UCSD-AML1 (cell line): ENCODE results near the gene ISLR2.
"Not testable (repeated sequence)": the region's sequence is repeated elsewhere in the genome, so short reads cannot be mapped to it uniquely, and the experiment has no call there.

Experiments
- DNase-seq: peaks from one replicate; lab custom pipeline; 2025; ENCODE audit not compliant: unreplicated experiment; lab: John Stamatoyannopoulos, UW

Gene ISLR2

DNA sequence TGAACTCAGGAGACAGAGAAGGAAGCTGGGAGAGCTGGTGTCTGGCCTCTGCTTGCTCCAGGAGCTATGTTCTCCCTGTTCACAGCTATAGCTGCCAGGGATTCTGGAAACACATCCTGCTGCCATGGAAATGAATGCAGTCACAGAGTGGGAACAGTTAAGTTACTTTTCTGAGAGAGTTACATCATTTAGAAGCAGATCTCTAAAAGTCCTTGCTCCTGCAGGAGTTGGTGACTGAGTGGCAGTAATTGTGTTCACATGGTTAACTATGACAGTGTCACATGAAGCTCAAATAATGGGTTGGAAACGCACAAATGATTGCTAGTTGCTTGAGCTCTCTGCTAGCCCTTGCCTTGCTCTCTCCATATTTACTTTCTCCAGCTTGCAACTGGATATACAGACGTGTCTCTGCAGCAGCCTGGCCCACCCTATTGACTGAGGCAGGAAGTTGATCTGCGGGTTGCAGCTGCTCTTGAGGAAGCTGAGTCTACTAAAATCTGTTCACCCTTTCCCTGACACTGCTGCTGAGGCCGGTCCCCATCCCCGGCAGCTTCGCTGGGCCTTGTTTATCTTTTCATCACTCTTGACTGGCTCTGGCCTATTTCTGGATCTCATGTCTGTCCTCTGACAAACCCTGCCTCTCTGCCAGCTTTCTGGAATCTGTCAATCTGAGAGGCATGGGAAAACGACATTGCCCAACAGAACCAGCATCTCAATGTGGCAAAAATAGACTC, 26.5 kb downstream of the ISLR2 start:
- DNase-seq = no peak

DNA sequence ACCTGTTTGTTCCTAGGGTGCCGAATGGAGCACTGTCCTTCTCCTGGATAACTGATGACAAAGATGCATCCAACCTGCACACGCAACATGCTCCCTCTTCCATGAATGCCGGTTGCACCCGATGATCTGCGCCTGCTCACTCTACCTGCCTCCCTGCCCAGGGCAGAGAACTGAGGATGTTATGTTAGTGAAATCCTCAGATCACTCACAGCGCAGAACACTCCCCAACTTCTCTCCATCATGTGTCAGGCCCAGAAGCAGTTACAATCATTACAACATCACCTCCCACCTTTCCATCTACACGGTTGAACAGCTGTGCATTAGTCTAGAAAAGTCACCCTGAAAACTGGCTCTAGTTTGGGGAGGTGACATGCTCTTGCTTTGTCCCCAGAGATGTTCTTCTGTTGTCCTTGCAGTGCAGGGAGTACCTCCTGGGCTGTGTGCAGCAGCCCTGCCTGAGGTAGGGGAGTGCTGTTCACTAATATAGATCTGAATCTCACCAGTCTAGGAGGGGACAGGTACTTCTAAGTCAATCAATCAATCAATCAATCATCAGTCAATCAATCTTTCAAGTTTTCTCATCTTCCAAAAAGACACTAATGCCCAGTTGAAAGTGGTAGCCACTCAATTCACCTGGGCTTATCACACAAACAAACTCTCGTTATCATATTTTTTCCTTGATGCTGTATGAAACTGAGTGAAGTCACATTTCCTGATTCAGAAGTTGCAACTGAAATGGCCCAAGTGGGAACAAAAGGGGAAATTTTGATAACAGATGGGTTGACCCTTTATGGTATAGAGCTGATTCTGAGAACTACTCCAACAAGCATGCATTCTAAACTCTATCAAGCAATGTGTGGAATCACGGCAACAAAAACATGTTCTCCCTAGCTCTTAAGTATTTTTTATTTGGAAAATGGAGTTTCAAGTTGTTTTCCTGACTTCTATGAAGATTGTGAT, 27.8 kb downstream of the ISLR2 start:
- DNase-seq = no peak

DNA sequence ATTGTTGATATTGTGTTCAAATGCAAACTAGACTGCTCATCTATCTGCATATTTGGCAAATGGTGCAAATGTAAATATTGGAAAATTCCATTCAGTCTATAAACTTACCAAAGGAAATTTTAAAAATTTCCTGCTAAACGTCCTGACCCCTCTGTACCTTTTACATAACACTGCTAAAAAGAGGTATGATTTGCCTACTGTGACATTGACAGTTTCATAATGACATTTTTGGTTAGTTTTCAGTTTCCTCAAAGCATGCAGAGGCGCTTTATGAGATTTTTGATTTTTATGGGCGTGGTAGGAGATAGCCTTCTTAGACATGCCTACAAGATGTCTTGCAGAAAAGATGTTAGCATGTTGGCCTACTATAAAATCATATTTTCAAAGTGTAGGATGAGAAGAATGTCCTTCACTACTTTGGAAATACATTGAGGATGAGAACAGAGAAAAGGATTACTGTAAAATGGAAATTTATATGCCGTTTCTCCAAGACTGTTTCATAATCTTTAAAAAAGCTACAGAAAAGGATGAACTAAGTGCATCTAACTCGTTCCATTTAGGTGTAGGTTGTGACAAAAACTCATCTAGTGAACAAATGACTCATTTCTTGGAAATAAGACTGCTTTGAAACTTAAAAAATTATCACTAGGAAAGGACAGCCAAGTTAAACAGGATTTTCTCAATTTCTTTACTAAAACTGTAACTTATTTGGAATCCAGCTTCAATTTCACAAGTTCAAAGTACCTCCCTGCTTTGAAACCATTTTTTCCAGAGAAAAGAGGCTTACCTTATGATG, 28.7 kb downstream of the ISLR2 start:
- no peak for DNase-seq

DNA sequence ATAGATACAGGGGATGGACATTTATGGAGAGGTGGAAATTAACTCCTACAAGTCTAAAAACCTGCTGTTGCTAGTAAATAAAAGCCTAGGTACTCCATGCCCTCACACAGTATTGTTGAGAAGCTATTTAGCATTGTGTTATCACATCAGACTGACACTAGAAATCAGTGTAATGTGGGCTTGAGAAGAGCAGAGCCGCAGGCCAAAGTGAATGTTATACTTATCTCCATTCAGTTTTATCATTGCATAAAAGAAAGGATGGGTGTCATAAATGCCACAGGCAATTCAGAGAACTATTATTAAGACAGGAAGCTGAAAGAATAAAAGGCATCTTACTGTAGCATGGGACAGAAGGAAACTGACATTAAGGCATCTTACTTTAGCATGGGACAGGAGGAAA, 29.4 kb downstream of the ISLR2 start:
- no peak for DNase-seq

DNA sequence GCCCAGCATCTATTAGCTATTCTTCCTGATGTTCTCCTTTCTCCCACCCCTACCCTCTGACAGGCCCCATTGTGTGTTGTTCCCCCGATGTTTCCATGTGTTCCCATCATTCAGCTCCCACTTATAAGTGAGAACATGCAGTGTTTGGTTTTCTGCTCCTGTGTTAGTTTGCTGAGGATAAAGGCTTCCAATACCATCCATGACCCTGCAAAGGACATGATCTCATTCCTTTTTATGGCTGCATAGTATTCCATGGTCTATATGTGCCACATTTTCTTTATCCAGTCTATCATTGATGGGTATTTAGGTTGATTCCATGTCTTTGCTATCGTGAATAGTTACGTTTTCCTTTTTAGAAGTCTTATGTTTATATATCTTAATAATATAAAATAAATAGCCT, 30.0 kb downstream of the ISLR2 start:
- not testable (repeated sequence) for DNase-seq

DNA sequence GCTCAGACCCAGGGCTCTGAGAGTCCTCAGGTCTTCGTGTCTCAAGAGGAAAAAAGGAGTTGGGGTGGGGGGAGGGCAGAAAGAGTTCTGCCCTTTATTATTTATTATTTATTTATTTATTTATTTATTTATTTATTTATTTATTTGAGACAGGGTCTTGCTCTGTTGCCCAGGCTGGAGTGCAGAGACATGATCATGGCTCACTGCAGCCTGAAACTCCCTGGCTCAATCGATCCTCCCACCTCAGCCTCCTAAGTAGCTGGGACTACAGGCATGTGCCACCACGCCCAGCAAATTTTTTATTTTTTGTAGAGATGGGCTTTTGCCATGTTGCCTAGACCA, 31.8 kb downstream of the ISLR2 start:
- DNase-seq = not testable (repeated sequence)

DNA sequence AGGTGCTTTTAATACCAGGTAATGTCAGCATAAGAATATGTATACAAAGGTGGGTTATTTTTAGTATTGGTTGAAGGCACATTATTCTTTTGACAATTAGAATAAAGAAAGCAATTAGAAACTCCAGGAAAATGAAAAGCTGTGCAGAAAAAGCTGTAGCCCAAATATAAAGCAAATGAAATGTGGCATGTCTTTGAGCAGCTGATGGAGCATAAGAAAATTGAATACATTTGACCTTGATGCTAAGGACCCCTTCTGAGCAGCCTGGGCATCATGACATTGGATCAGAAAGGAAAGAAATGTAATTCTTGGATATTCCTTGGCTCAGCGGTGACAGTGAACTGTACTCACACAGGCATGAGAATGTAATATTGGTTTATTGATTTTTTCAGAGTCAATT, 35.1 kb downstream of the ISLR2 start:
- no peak for DNase-seq

DNA sequence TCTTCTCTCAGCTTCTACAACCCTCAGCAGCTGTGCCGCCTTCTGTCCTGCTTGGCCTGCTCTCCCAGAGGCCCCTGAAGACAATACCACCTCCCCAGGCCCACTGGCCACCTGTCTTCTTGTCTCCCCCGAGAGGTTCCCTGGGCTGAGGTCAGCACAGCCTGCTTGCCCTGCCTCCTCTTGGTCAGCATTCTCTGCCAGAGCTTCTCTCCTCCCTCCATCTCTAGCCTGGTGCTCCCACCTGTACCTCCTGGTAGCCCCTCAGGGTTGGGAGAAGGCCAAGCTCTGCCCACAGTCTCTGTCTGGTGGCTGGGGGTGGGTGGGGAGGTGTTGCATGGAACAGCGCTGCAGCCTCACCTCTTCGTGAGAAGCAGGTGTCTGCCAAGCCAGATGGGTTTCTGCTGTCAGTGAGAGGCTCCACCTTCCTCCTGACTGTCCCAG, 37.5 kb downstream of the ISLR2 start:
- no peak for DNase-seq

DNA sequence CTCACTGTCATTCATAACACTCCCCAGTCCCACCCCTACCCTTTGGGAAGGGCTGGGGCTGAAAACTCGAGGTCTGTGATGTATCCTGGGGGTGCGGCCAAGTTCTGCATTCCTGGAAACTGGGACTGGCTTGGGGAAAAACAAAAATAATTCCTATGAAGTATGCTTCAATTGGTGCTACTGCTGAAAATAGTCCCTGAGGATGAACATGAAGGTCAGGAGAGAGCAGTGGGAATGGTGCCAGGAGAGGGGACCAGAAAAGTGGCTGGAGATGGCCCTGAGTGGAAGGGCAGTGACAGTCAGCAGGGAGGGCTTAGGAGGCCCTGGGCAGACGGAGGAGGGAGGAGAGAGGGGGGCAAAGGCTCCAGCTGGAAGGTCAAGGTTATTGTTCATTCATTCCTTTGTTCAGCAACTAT, 38.3 kb downstream of the ISLR2 start:
- no peak for DNase-seq

DNA sequence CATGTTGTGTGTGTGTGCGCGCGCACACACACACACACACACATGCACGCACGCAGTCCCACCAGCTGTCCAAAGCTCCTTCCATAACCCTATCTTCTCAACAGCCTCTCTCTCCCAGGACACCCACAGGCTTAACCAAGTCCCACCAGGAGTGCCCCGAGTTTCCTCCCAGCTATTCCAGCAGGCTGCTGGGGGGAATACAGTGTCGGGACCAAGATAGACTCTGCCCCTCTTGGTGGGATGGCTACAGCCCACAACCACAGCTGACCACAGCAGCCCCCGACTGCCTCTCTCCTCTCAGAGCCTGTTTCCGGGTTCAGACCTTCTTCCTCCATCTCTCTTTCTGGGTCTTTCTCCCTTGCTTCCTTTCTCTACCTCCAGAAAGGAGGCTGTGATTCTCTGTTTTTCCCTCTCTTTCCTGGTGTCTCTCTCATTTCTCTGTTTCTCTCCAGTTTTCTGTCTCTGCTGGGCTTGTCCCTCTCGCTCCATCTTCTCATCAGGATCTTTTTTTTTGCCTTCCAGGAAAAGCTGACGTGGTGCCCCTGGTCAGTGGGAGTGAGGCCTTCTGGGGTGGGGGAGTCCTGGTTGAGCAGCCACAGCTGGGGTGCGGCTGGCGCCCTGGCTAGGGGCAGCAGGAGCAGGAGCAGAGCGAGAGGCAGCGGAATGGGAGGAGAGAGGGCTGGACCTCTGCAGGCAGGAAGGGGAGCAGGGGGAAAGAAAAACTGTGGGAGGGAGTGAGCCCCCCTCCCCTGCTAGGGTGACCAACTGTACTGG, 39.9 kb downstream of the ISLR2 start:
- DNase-seq = no peak

DNA sequence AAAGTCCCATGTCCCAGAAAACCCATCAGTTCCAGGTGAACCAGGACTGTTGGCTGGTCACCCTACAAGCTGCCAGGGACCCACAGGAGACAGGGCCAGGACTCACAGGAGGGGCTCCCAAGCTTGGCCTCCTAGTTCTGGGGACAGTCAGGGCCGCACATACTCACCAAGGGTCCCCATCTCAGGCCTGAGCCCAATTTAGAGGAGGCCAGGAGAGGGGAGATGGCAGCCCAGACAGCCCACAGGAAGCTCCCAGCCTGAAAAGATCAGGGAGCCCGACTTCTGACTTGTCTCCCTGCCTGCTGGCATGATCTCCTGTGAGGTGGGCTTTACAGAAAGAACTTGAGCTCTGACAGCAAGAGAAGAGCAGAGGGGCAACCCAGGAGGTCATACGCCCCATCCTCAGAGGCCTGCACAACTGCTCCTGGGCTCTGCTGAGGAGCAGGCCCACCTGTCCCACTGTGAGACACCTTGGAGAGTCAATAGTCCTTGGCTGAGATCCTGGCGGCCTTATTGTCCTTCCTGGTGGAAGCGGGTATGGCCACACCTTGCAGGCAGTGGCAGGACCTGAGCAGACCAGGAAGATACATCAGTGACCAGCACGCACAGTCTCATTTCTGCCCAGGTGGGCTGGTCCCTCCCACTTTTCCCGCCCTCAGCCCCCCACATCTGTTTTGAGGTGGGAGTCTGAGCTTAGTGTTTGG, 40.6 kb downstream of the ISLR2 start:
- DNase-seq = no peak

DNA sequence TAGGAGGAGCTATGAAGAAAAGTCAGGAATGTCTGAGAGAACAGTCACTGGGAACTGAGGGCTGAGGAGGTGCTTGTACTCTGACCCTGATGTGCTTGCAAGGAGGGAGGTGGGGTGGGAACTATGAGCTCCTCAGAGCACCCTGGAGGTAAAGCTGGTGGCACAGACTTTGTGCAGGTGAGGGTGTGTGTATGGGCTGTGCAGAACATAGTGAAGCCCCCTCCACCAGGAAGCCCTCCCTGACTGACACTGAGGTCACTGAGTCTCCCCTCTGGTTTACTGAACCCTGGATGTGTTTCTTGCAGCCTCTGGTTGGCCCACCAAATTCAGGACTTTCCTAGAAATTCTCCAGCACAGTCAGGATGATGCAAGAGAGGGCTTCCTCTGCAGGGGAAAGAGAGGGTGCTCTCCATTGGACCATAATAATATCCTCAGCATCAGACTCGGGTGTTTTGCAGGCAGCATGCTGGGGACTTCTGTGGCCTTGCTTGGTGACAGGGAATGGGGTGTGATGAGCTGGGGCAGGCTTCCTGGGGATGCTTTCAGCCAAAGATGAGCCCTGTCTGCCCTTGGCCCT, 41.7 kb downstream of the ISLR2 start:
- DNase-seq = no peak

DNA sequence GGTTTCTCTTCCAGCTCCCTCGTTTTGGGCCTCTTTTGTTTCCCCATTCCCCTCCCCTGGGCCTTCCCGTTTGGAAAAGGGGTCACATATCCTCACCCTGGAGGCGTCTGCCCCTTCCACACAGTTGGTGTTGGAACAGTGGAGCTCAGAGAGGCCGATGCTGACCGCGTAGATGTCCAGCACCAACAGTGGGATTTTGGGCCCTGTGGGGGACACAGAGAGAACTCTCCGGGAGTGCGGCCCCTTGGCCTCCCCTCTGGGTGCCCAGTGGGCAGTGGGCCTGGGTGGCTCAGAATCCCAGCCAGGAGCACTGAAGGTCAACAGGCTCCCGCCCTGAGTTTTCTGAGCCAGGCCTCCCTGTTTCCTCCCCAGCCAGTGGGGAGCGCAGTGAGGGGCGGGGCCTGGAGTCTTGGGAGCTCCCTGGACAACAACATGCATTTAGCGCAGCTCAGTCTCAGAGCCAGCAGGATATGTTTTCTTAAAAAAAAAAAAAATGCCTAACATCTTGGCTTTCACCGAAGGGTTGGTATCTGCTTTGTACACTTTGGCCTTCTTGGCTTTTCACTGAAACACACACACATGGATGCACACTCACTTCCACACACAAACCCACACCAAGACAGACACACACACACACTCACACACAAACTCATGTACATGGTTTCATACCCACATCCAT, 42.5 kb downstream of the ISLR2 start:
- no peak for DNase-seq

DNA sequence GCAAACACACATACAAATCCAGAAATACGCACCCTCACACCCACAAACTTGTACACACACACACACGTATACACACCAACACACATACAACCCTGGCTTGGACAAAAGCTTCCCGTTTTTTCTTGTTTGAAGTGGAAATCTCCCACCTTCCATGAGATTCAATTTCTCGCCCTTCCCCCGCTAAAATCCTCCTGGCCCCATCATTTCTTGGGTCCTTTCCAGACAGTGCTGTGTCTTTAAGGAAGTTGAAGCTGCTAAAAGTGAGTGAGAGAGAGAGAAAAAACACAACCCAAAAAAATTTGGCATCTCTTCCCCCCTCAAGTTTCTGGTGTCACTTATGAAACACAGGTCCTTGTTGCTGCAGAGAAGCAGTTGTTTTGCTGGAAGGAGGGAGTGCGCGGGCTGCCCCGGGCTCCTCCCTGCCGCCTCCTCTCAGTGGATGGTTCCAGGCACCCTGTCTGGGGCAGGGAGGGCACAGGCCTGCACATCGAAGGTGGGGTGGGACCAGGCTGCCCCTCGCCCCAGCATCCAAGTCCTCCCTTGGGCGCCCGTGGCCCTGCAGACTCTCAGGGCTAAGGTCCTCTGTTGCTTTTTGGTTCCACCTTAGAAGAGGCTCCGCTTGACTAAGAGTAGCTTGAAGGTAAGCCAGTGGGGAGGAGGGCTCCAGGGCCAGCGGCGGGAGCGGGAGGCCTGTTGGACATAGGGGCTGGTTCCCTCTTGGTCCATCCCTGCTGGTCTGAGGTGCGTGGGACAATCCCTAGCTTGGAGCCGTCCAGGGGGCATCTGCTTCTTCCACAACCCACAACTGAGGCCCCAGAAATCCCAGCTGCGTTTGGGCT, 43.2 kb downstream of the ISLR2 start, which contains the start of gene ISLR:
Gene ISLR (plus strand): TSS at position 331 of the 839 bp plus-strand sequence. CDS start 1,149 bp downstream, outside the sequence.
- DNase-seq = no peak

DNA sequence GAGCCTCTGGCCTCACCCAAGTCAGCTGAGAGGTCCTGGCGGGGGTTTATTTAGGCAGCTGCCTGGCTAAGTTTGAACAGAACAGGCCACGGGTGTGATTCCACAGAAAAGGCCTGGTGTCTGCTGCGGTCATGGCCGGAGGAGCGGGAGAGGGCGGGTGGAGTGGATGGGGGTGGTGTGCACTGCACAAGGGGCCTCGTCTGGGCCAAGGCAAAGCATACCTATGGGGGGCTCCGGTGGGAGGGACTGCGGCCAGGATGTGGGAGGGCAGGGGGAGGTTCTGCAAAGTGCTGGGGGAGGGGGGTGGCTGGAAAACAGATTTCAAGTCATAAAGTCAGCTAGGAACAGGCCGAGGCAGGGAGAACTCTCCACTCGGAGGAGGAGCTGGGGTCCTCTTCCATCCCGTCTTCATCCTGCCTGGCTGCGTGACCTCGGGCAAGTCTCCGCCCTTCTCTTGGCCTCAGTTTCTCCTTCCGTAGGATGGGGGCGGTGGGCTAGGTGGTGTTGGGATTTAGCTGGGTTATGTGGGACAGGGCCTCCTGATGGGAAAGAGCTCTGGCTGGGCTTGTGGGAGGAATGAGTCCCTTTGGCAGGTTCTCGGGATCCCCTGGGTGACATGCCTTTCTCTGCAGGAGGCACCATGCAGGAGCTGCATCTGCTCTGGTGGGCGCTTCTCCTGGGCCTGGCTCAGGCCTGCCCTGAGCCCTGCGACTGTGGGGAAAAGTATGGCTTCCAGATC, 44.0 kb downstream of the ISLR2 start:
- DNase-seq = no peak

DNA sequence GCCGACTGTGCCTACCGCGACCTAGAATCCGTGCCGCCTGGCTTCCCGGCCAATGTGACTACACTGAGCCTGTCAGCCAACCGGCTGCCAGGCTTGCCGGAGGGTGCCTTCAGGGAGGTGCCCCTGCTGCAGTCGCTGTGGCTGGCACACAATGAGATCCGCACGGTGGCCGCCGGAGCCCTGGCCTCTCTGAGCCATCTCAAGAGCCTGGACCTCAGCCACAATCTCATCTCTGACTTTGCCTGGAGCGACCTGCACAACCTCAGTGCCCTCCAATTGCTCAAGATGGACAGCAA, 44.5 kb downstream of the ISLR2 start:
- DNase-seq = no peak

DNA sequence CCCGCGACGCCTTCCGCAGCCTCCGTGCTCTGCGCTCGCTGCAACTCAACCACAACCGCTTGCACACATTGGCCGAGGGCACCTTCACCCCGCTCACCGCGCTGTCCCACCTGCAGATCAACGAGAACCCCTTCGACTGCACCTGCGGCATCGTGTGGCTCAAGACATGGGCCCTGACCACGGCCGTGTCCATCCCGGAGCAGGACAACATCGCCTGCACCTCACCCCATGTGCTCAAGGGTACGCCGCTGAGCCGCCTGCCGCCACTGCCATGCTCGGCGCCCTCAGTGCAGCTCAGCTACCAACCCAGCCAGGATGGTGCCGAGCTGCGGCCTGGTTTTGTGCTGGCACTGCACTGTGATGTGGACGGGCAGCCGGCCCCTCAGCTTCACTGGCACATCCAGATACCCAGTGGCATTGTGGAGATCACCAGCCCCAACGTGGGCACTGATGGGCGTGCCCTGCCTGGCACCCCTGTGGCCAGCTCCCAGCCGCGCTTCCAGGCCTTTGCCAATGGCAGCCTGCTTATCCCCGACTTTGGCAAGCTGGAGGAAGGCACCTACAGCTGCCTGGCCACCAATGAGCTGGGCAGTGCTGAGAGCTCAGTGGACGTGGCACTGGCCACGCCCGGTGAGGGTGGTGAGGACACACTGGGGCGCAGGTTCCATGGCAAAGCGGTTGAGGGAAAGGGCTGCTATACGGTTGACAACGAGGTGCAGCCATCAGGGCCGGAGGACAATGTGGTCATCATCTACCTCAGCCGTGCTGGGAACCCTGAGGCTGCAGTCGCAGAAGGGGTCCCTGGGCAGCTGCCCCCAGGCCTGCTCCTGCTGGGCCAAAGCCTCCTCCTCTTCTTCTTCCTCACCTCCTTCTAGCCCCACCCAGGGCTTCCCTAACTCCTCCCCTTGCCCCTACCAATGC, 45.1 kb downstream of the ISLR2 start:
- DNase-seq = no peak
